Stimulated activated memory B cell treated with anti-CD40 and anti-IgM and Interleukin-4, amounts not matched to agents 10 μg/mL and 1 μg/mL and 100 μg/mL, for 72 hours (primary cell): ENCODE measurements around the gene CEACAM1.
"Not testable (repeated sequence)": the region's sequence is repeated elsewhere in the genome, so short reads cannot be mapped to it uniquely, and the experiment has no call there.

Source experiments
- ATAC-seq: fragments of 150-1000 bp; cut with Tn5 transposase; 2 replicates; pipeline ENCODE4 v1.10.0; 2021
- H3K27ac Mint-ChIP-seq: one replicate; pipeline ENCODE4 v1.8.0; 2022; ENCODE audit warnings: mild to moderate bottlenecking, mixed read lengths
- H3K27me3 Mint-ChIP-seq: one replicate; pipeline ENCODE4 v1.8.0; 2022; ENCODE audit warnings: mixed read lengths
- H3K36me3 Mint-ChIP-seq: one replicate; pipeline ENCODE4 v1.8.0; 2022; ENCODE audit warnings: mixed read lengths
- H3K4me1 Mint-ChIP-seq: one replicate; pipeline ENCODE4 v1.8.0; 2022; ENCODE audit warnings: mixed read lengths
- H3K4me3 Mint-ChIP-seq: one replicate; pipeline ENCODE4 v1.8.0; 2022; ENCODE audit warnings: mild to moderate bottlenecking, moderate library complexity, mixed read lengths
- H3K9me3 Mint-ChIP-seq: one replicate; pipeline ENCODE4 v1.8.0; 2022; ENCODE audit warnings: mixed read lengths

Gene CEACAM1

DNA sequence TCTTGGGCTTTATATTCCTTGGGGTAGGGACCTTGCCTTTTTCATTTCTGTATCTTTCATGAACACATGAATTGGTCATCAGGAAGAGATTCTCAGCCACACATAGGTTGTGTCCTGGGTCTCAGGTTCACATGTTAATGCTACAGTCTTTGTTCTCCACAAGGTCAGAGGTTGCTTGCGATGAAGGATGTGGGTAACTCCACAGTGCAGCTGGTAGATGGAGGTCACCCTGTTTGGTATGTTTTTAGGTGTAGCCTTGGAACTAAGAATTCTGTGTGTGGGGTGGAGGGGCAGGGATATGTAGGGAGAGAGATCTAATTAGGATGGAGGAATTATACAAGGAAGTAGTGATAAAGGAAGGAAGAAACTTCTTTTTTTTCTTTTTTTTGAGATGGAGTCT, 23.2 kb downstream of the CEACAM1 start:
- Mint-ChIP-seq H3K4me3 (no peak overlapping the region), H3K9me3 (no peaks in the 10 kb centered on the region), H3K27me3 (no peaks in the 10 kb centered on the region), H3K27ac (no peak overlapping the region), H3K4me1 (peaks cover 12% of the 10 kb centered on the region), H3K36me3 (no peaks in the 10 kb centered on the region)
- no peak for ATAC-seq

DNA sequence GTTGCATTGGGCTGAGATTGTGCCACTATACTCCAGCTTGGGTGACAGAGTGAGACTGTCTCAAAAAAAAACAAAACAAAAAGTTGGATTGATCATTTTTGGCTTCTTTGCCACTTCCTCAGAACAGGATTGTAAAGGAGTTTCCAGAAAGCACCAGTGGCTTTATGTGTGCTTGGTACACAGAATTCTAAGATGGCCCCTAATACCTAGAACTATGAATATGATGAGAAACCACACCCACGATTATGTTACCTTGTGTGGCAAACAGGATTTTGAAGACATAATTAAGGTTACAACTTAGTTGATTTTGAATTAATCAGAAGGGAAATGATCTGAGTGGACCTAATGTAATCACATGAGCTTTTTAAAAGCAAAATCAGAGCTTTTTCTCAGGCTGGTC, 26.5 kb downstream of the CEACAM1 start:
- H3K27ac Mint-ChIP-seq, result no peak overlapping the region

DNA sequence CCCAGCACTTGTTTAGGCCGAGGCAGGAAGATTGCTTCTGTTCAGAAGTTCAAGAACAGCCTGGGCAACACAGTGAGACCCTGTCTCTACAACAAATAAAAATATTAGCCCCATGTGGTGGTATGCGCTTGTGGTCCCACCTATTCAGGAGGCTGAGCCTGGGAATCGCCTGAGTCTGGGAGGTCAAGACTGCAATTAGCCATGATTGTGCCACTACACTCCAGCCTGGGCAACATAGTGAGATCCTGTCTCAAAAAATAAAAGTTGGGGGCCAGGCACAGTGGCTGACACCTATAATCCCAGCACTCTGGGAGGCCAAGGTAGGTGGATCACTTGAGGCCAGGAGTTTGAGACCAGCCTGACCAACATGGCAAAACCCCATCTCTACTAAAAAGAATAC, 27.0 kb downstream of the CEACAM1 start:
- H3K27ac Mint-ChIP-seq, H3K27me3 Mint-ChIP-seq, H3K36me3 Mint-ChIP-seq, H3K4me3 Mint-ChIP-seq, ATAC-seq, H3K9me3 Mint-ChIP-seq: not testable (repeated sequence)
- peaks cover 24% of the 10 kb centered on the region for H3K4me1 Mint-ChIP-seq

More for the DNA sequence above, 26.5 kb downstream of the CEACAM1 start:
- H3K27me3 Mint-ChIP-seq, result no peaks in the 10 kb centered on the region
- no peaks in the 10 kb centered on the region for H3K9me3 Mint-ChIP-seq
- no peaks in the 10 kb centered on the region for H3K36me3 Mint-ChIP-seq
- H3K4me1 Mint-ChIP-seq, result peaks cover 20% of the 10 kb centered on the region
- no peak for ATAC-seq
- no peak overlapping the region for H3K4me3 Mint-ChIP-seq

DNA sequence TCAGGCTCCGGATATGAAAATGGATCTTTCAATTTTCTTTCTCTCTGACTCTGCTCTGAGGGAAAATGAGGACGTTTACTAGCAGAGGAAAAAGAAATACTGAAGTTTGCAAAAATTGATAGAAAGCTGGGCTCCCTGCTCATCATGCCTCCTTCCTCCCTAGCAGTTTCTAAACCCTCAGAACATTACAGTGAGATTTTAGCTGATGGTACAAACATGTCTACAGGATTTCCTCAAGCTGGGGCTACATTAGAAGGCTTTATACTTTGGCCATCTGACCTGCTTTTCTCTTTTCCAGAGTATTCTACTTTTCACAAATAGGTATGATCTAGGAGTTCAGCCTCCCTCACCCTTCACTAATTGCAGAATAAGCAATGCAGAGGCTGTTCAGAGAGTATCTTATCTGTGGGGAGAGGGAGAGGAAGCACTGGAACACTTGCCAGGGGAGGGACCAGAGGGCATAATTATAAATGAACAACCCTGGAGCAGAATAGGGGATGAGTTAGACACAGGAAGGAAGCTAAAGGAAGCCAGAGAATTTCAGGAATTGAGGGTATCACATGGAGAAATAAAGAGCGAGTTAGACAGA, 30.0 kb downstream of the CEACAM1 start:
- Mint-ChIP-seq H3K36me3 (no peaks in the 10 kb centered on the region), H3K9me3 (no peaks in the 10 kb centered on the region), H3K27ac (peak overlapping the region; percentile 78), H3K4me1 (peaks cover 32% of the 10 kb centered on the region), H3K27me3 (no peaks in the 10 kb centered on the region), H3K4me3 (no peak overlapping the region)
- no peak for ATAC-seq

DNA sequence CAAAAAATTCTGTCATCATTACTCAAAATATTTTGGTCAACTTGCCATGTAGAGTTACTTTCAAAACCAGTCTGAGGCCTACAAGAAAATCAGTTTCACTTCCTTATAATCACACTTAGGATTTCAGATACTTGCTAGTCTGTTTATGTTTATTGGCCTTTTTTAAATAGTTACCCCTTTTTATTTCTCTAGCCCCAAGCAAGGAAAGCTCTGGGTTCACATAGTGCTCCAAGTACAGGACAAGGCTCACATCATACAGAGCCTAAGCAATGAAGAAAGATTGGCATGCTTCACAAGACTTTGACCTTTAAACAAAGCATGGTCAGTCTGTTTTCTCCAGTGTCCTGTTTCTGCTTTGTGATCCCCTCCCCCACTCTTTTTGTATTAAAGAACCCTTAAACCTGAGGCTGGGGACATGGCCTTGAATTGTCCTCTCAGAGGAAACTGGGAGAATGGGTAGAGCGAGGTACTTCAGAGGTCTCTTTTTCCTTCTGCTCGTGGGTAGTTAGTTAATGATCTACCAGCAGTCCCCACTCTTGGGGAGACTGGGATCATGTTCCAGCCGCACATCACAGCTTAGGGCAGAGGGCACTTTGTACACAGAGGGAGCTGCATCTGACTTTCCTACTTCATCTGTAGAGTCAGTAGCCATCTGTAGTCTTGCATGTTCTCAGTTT, 30.7 kb downstream of the CEACAM1 start:
- Mint-ChIP-seq H3K27ac (peak overlapping the region; percentile 78), H3K9me3 (no peaks in the 10 kb centered on the region), H3K4me1 (peaks cover 32% of the 10 kb centered on the region), H3K36me3 (no peaks in the 10 kb centered on the region), H3K27me3 (no peaks in the 10 kb centered on the region), H3K4me3 (no peak overlapping the region)
- ATAC-seq, result peak; percentile 81

DNA sequence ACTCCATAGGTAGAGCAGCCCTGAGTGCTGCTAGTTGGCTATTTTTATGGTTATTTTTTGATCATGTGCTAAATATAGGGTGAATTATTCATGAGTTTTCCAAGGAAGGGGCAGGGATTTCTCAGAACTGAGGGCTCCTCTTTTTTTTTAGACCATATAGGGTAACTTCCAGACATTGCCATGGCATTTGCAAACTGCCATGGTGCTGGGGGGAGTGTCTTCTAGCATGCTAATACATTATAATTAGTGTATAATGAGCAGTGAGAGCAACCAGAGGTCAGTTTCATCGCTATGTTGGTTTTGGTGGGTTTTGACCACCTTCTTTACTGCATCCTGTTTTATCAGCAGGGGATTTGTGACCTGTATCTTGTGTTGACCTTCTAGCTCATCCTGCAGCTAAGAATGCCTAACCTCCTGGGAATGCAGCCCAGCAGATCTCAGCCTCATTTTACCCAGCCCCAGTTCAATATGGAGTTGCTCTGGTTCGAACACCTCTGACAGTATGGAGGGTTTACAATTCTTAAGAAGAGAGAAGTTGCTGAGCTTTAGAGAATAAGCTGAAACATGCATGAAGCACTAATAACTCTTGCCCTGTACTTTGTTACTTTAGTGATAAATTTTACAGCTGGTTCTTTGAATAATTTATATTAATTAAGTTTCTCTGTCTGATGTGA, 31.7 kb downstream of the CEACAM1 start:
- Mint-ChIP-seq H3K27me3 (no peaks in the 10 kb centered on the region), H3K36me3 (no peaks in the 10 kb centered on the region), H3K4me1 (peaks cover 32% of the 10 kb centered on the region), H3K4me3 (no peak overlapping the region), H3K9me3 (no peaks in the 10 kb centered on the region), H3K27ac (peak overlapping the region; percentile 78)
- ATAC-seq, result no peak

DNA sequence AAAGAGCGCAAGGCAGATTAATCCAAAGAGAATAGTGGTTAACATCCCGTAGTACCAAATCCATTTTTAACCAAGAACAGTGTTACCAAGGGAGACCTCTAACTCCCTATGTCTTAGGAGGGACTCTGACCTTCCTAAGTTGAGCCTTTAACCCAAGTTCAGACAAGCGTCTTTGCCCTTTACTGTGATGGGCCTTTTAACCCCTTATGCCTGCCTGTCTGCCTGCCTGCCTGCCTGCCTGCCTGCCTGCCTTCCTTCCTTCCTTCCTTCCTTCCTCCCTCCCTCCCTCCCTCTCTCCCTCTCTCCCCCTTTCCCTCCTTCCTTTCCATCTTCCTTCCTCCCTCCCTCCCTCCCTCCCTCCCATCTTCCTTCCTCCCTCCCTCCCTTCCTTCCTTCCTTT, 32.6 kb downstream of the CEACAM1 start:
- Mint-ChIP-seq H3K4me3 (no peak overlapping the region), H3K4me1 (peaks cover 32% of the 10 kb centered on the region), H3K27ac (peak overlapping the region; percentile 61), H3K27me3 (no peaks in the 10 kb centered on the region), H3K9me3 (no peaks in the 10 kb centered on the region), H3K36me3 (no peaks in the 10 kb centered on the region)
- no peak for ATAC-seq

DNA sequence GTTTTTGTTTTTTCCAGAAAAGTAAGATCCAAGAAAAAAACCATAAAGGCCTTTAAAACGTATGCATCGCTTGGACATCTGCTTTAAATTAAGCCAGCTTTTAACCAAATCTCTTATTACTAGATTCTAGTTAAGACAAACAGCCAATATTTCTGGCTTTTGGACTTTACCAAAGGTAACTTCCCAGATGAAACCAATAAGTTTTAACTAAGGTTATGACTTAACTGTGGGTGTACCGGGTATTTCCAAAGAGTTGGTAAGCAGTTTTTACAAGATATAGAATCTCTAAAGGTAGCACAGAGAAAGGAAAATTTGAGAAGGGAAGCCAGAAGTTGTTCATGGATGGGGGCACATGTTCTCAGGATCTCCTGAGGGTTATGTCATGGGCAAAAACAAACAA, 34.0 kb downstream of the CEACAM1 start:
- H3K4me1 Mint-ChIP-seq, result peaks cover 32% of the 10 kb centered on the region
- peak overlapping the region; percentile 61 for H3K27ac Mint-ChIP-seq
- no peak overlapping the region for H3K4me3 Mint-ChIP-seq
- no peaks in the 10 kb centered on the region for H3K9me3 Mint-ChIP-seq
- no peaks in the 10 kb centered on the region for H3K36me3 Mint-ChIP-seq
- no peaks in the 10 kb centered on the region for H3K27me3 Mint-ChIP-seq
- ATAC-seq, result no peak

DNA sequence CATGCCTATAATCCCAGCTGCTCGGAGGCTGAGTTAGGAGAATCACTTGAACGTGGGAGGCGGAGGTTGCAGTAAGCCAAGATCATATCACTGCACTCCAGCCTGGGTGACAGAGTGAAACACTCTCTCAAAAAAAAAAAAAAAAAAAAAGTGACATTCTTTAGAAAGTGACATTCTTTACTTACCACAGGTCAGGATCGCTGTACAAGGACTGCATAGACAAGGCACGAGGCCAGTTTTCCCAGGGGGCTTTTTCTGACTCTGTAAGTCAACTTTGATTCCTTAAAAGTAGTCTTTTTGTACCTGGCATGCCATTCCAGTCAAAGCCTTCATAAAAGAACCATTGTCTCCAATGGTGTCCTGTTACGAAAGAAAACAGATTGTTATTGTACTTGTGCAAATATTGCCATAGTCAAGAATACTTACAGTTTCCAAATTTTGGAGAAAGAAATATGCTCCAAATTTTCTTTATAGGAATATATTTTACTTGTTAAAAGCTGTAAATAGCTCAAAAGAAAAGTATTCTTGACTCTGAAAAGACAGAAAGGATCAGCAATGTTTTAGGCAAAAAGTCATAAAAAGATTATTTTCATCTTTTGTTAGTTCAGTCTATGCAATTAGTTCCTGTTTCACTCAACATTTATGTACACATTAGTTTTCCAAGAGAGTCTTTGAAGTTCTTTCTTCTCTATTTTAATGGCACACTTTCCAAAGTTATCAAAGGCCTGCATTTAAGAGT, 39.3 kb downstream of the CEACAM1 start:
- H3K27ac Mint-ChIP-seq, result no peak overlapping the region
- no peaks in the 10 kb centered on the region for H3K4me1 Mint-ChIP-seq
- no peaks in the 10 kb centered on the region for H3K9me3 Mint-ChIP-seq
- no peaks in the 10 kb centered on the region for H3K36me3 Mint-ChIP-seq
- H3K4me3 Mint-ChIP-seq, result no peak overlapping the region
- H3K27me3 Mint-ChIP-seq, result no peaks in the 10 kb centered on the region
- ATAC-seq, result no peak

DNA sequence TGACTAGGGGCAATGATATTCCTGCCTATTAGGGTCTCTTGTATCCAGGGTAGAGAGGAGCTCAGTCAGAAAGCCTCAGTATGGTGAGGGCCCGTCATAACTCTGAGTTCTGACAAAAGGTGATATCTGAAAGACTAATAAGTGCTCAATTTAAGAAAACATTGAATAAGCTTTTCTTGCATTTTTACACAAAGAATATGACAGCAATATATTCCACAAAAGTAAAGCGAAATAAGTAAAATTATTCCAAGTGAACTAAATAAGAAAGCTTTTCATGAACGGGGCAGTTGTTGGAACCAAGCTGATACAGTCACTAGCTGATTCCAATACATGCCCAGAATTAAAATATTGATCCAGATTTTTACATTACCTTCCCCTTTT, 40.5 kb downstream of the CEACAM1 start:
- Mint-ChIP-seq H3K4me1 (no peaks in the 10 kb centered on the region), H3K4me3 (no peak overlapping the region), H3K9me3 (no peaks in the 10 kb centered on the region), H3K36me3 (no peaks in the 10 kb centered on the region), H3K27ac (no peak overlapping the region), H3K27me3 (no peaks in the 10 kb centered on the region)
- ATAC-seq, result no peak

DNA sequence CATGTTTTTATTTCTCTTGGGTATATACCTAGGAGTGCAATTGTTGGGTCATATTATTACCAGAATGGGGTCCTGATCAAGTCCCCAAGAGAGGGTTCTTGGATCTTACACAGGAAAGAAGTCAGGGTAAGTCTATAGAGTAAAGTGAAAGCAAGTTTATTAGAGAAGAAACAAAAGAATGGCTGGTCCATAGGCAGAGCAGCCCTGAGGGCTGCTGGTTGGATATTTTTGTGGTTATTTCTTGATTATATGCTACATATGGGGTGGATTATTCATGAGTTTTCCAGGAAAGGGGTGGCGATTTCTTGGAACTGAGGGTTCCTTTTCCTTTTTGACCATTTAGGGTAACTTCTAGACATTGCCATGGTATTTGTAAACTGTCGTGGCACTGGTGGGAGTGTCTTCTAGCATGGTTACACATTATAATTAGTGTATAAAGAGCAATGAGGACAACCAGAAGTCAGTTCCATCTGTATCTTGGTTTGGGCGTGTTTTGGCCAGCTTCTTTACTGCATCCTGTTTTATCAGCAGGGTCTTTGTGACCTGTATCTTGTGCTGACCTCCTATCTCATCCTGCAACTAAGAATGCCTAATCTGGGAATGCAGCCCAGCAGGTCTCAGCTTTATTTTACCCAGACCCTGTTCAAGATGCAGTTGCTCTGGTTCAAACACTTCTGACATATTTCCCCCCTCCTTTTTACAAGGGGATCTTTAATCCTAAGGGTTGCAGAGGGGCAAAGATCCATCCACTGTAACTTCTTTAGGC, 41.1 kb downstream of the CEACAM1 start:
- no peak for ATAC-seq
- Mint-ChIP-seq H3K27me3 (no peaks in the 10 kb centered on the region), H3K9me3 (no peaks in the 10 kb centered on the region), H3K4me1 (no peaks in the 10 kb centered on the region), H3K4me3 (no peak overlapping the region), H3K27ac (no peak overlapping the region), H3K36me3 (no peaks in the 10 kb centered on the region)

DNA sequence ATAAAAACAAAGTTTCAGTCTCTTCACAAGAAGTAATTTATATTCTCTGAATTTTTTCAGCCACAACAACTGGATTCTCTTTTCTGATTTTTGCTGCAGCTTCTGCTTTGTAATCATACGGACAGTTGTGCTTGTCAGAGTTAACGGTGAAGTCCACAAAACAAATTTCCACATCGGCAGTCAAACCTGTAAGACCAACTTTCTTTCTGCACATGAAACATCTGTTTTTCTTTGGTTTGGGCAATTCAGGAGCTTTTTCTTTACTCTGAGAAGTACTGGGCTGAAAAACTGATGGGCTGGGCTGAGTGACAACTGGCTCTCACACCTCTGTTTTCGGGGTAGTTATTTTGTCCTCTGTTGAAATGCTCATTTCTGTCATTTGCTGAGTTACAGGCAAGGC, 43.2 kb downstream of the CEACAM1 start:
- not testable (repeated sequence) for H3K36me3 Mint-ChIP-seq, H3K27ac Mint-ChIP-seq, H3K27me3 Mint-ChIP-seq, ATAC-seq, H3K9me3 Mint-ChIP-seq, H3K4me3 Mint-ChIP-seq
- peaks cover 19% of the 10 kb centered on the region for H3K4me1 Mint-ChIP-seq

DNA sequence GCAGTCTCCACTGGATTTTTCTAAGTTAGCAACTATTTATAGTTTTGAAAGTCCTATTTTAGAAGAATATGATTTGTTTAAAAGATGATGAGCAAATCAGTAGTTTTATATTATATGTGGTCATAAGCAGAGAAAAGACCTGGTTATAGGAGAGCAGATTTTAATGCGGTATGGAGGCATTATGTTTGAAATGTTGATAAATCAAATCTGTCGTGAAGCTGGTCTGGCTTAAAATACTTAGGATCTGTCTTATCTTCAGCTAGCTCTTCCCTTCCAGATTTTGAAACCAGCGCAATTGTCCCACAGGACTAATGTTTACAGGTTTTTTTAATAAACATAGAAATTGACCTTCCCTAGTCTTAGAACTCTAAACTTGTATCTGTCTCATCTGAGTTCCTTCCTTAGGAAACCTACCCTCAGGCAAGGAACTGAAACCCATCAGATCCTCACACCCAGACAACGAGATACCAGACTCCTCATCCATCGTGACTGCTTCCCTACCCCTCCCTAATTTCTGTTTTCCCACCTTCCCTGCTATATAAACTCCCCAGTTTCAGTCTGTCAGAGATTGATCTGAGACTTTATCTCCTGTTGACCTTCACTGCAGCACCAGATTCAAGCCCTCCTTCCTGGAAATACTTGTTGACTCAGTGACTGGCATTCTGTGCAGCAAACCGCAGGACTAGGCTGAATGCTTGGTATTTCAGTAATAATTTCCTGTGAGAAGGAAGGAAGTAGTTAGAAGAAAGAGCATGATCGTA, 47.8 kb downstream of the CEACAM1 start:
- Mint-ChIP-seq H3K9me3 (no peaks in the 10 kb centered on the region), H3K4me3 (no peak overlapping the region), H3K27me3 (no peaks in the 10 kb centered on the region), H3K27ac (no peak overlapping the region), H3K4me1 (peaks cover 19% of the 10 kb centered on the region), H3K36me3 (no peaks in the 10 kb centered on the region)
- no peak for ATAC-seq

DNA sequence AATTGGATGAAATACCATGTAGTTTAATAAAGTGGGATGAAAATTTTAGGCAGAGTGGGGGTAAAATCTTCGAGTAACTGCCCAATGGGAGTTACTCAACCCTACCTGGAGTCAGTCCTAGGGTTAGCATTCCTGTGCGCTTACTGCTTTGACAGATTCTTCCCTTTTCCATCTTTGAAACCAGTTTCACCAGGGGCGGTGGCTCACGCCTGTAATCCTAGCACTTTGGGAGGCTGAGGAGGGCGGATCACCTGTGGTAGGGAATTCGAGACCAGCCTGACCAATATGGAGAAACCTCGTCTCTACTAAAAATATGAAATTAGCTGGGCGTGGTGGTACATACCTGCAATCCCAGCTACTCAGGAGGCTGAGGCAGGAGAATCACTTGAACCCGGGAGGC, 48.5 kb downstream of the CEACAM1 start:
- Mint-ChIP-seq H3K27me3 (no peaks in the 10 kb centered on the region), H3K36me3 (no peaks in the 10 kb centered on the region), H3K4me3 (no peak overlapping the region), H3K4me1 (peaks cover 19% of the 10 kb centered on the region), H3K9me3 (no peaks in the 10 kb centered on the region), H3K27ac (no peak overlapping the region)
- no peak for ATAC-seq
